ENCODE results near the gene MCOLN2. TPM values are rescaled to one million over a fixed set of nuclear protein-coding genes. Genes with fewer than 3 reads are reported as not detected.
"Not testable (repeated sequence)": the region's sequence is repeated elsewhere in the genome, so short reads cannot be mapped to it uniquely, and the experiment has no call there.

MCOLN2 gene
- total RNA-seq, 1 donor from 2014 or later: 1.0 TPM

DNA sequence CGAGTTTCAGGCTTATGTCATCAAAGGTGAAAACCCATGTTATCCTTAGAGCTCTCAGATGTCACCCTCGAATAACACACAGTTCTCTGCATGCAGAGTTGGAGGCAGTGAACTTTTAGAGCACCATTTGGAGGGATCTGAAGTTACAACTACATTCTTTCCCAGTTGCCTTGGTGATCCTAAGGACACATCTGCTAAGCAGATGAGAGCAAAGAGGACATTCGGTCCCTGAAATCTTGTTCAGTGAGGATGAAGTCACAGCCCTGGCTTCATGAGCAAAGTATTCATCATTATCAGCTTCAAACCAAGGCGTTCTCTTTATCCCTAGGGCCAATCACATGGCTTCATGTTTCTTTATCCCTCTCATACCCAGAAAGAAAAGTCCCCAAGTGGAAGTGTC, 23.1 kb upstream of the MCOLN2 start:
- TF ChIP-seq, protein P1, sequence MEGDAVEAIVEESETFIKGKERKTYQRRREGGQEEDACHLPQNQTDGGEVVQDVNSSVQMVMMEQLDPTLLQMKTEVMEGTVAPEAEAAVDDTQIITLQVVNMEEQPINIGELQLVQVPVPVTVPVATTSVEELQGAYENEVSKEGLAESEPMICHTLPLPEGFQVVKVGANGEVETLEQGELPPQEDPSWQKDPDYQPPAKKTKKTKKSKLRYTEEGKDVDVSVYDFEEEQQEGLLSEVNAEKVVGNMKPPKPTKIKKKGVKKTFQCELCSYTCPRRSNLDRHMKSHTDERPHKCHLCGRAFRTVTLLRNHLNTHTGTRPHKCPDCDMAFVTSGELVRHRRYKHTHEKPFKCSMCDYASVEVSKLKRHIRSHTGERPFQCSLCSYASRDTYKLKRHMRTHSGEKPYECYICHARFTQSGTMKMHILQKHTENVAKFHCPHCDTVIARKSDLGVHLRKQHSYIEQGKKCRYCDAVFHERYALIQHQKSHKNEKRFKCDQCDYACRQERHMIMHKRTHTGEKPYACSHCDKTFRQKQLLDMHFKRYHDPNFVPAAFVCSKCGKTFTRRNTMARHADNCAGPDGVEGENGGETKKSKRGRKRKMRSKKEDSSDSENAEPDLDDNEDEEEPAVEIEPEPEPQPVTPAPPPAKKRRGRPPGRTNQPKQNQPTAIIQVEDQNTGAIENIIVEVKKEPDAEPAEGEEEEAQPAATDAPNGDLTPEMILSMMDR (conservative IDR thresholded peaks at IDR 0.05): no peak
- H3K4me3 Mint-ChIP-seq: no peak overlapping the region
- H3K36me3 Mint-ChIP-seq (ENCODE audit: low read depth): no peaks in the 10 kb centered on the region
- H3K27me3 Mint-ChIP-seq (ENCODE audit: low read depth): no peaks in the 10 kb centered on the region
- peaks cover 6% of the 10 kb centered on the region for H3K4me1 Mint-ChIP-seq
- H3K27ac Mint-ChIP-seq (ENCODE audit: unreplicated experiment): no peak overlapping the region
- no peak for DNase-seq (ENCODE audit: low read depth, low spot score)
- H3K9me3 Mint-ChIP-seq: no peaks in the 10 kb centered on the region

DNA sequence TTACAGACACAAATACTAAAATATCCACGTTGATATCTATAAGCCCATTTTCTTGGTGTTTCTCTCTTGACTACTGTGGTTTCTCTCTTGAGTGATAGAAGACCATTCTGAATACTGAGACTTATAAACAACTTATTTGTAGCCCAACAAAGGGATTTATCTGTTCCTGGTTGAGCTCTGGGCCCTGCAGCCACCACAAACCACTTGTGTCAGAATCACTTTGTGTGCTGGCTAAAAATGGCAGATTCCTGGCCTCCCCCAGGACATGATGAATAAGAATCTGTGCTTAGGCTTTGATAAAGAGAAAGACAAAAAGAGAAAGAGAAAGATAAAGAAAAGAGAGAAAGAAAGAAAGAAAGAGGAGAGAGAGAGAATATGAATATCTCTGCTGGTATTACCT, 18.9 kb upstream of the MCOLN2 start:
- no peak overlapping the region for H3K4me3 Mint-ChIP-seq
- H3K9me3 Mint-ChIP-seq: peaks cover 7% of the 10 kb centered on the region
- TF ChIP-seq, protein P1 (conservative IDR thresholded peaks at IDR 0.05): no peak
- peaks cover 6% of the 10 kb centered on the region for H3K4me1 Mint-ChIP-seq
- no peak for DNase-seq (ENCODE audit: low read depth, low spot score)
- H3K27me3 Mint-ChIP-seq (ENCODE audit: low read depth): peaks cover 27% of the 10 kb centered on the region
- no peak overlapping the region for H3K27ac Mint-ChIP-seq (ENCODE audit: unreplicated experiment)
- peaks cover 3% of the 10 kb centered on the region for H3K36me3 Mint-ChIP-seq (ENCODE audit: low read depth)

DNA sequence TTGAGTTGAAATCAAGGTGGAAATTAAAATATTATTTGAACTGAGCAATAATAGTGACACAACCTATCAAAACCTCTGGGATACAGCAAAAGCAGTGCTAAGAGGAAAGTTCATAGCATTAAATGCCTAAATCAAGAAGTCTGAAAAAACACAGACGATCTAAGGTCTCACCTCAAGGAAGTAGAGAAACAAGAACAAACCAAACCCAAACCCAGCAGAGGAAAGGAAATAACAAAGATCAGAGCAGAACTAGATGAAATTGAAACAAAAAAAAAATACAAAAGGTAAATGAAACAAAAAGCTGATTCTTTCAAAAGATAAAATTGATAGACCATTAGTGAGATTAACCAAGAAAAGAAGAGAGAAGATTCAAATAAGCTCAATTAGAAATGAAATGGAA, 8.7 kb upstream of the MCOLN2 start:
- Mint-ChIP-seq H3K27me3 (ENCODE audit: low read depth) (peaks cover 64% of the 10 kb centered on the region), H3K9me3 (peaks cover 13% of the 10 kb centered on the region)
- not testable (repeated sequence) for H3K36me3 Mint-ChIP-seq (ENCODE audit: low read depth); H3K4me1 Mint-ChIP-seq; H3K4me3 Mint-ChIP-seq; H3K27ac Mint-ChIP-seq (ENCODE audit: unreplicated experiment); DNase-seq (ENCODE audit: low read depth, low spot score)

DNA sequence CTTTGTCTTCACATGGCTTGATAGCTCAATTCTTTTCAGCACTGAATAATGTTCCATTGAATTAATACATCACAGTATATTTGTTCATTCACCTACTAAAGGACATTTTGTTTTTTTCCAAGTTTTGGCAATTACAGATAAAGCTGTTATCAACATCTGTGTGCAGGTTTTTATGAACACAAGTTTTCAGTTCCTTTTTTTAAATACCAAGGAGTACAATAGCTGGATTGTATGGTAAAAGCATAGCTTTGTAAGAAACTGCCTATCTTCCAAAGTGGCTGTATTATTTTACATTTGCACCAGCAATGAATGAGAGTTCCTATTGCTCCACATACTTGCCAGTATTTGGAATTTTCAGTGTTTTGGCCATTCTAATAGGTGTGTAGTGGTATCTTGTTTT, 4.8 kb upstream of the MCOLN2 start:
- peaks cover 5% of the 10 kb centered on the region for H3K4me1 Mint-ChIP-seq
- TF ChIP-seq, protein P1 (conservative IDR thresholded peaks at IDR 0.05): no peak

DNA sequence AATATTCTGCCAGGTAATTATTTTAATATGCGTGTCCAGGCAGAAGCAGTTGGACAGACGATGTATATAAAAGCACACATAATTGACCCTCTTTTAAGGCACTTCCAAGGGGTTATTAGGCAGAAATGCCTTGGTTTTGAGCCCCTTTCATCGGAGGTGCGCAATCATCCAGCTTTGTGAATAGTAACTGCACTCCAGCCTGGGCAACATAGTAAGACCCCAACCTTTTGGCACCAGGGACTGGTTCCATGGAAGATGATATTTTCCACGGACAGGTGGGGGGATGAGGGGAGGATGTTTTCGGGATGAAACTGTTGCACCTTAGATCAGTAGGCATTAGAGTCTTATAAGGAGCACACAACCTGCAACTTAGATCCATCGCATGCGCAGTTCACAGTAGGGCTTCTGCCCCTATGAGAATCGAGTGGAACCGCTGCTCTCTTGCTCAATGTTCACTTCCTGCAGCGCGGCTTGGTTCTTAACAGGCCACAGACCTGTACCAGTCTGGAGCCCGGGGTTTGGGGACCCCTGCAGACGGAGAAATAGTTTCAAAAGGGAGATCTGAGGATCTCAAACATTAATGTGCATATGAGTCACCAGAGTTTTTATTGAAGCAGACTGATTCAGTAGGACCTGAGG, 1.8 kb upstream of the MCOLN2 start:
- Mint-ChIP-seq H3K9me3 (no peaks in the 10 kb centered on the region), H3K4me1 (peaks cover 10% of the 10 kb centered on the region), H3K4me3 (peak overlapping the region; percentile 73), H3K27ac (ENCODE audit: unreplicated experiment) (no peak overlapping the region), H3K36me3 (ENCODE audit: low read depth) (peaks cover 2% of the 10 kb centered on the region), H3K27me3 (ENCODE audit: low read depth) (peaks cover 89% of the 10 kb centered on the region)
- peak; percentile 2 for DNase-seq (ENCODE audit: low read depth, low spot score)
- TF ChIP-seq, protein P1 (conservative IDR thresholded peaks at IDR 0.05): no peak

More for the DNA sequence above, 4.8 kb upstream of the MCOLN2 start:
- Mint-ChIP-seq H3K36me3 (ENCODE audit: low read depth) (peaks cover 3% of the 10 kb centered on the region), H3K27me3 (ENCODE audit: low read depth) (peaks cover 78% of the 10 kb centered on the region), H3K9me3 (peaks cover 8% of the 10 kb centered on the region), H3K27ac (ENCODE audit: unreplicated experiment) (no peak overlapping the region), H3K4me3 (no peak overlapping the region)
- no peak for DNase-seq (ENCODE audit: low read depth, low spot score)

DNA sequence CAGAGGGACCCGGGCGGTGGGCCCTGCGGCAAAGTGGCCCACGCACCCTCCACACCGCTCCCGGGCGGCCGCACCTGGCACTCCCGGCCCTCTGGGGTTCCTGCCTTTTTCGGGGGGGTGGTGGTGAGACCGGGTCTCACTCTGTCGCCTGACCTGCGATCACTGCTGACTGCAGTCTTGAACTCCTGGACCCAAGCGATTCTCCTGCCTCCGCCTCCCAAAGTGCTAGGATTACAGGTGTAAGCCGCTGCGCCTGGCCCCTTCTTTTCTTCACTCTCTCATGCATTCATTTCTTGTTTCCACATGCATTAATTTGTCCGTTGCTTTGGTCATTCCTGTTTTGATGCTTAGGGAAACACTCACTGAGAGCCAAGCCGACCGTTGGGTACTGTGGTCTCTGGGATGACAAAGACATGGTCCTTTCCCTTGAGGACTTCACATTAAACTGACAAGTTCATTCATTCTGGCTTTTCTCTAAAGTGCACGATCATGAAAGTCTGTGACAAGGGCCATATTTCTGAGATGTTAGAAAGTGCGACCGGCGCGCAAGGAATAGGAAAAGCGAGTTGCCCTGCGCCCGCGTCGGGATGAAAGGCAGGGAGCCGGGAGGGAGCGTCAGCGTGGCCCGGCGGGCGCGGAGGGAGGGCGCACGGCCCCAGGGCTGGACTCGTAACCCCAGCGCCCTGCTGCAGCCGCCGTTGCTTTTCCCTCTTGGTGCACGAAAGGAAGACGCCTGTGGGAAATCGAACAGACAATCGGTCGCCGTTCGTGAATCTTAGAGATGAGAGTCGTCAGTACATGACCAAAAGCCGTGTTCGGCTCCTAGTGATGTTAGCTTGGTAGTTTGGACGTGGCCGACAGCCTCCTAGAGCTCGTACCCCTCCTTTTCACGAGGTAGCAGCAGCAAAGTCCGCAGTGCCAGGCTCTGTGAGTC, 1.0 kb upstream of the MCOLN2 start:
- DNase-seq (ENCODE audit: low read depth, low spot score): peak; percentile 15
- Mint-ChIP-seq H3K4me3 (peak overlapping the region; percentile 73), H3K4me1 (peaks cover 10% of the 10 kb centered on the region), H3K27ac (ENCODE audit: unreplicated experiment) (no peak overlapping the region), H3K27me3 (ENCODE audit: low read depth) (peaks cover 84% of the 10 kb centered on the region), H3K9me3 (no peaks in the 10 kb centered on the region), H3K36me3 (ENCODE audit: low read depth) (peaks cover 2% of the 10 kb centered on the region)
- TF ChIP-seq, protein P1 (conservative IDR thresholded peaks at IDR 0.05): no peak

Measured in neural crest cell (in vitro differentiated cells).